GM19463 (cell line): ENCODE results near the gene FTMT.
"Not testable (repeated sequence)": the region's sequence is repeated elsewhere in the genome, so short reads cannot be mapped to it uniquely, and the experiment has no call there.

ENCODE experiments used
- ATAC-seq: cut with Tn5 transposase; IDR thresholded peaks from one replicate; pipeline ENCODE4 v1.9.1; 2021; ENCODE audit warnings: mild to moderate bottlenecking, moderate library complexity; ENCODE audit not compliant: unreplicated experiment

The FTMT gene

DNA sequence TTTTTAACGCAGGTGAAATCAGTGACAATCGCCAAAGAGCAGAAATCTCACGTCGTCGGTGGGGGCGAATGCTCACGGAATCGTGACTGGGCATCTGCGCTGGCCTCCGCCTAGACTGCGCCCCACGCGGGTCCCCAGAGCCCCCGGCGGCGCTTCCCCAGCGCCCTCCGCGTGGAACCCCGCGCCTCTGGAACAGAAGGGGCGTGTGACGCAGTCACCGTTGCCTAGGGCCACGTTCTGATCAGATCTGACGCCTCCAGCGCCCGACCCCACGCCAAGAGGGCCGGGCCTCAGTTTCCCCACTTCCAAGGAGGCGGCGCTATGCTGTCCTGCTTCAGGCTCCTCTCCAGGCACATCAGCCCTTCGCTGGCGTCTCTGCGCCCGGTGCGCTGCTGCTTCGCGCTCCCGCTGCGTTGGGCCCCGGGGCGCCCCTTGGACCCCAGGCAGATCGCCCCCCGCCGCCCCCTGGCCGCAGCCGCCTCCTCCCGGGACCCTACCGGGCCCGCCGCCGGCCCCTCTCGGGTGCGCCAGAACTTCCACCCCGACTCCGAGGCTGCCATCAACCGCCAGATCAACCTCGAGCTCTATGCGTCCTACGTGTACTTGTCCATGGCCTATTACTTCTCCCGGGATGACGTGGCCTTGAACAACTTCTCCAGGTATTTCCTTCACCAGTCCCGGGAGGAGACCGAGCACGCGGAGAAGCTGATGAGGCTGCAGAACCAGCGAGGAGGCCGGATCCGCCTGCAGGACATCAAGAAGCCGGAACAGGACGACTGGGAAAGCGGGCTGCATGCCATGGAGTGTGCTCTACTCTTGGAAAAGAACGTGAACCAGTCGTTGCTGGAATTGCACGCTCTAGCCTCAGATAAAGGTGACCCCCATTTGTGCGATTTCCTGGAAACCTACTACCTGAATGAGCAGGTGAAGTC, at the start of gene FTMT:
TSS of gene FTMT (plus strand) at position 240 of the 932 bp plus-strand sequence. CDS start at position 322, 82 bp downstream.
- no peak for ATAC-seq

DNA sequence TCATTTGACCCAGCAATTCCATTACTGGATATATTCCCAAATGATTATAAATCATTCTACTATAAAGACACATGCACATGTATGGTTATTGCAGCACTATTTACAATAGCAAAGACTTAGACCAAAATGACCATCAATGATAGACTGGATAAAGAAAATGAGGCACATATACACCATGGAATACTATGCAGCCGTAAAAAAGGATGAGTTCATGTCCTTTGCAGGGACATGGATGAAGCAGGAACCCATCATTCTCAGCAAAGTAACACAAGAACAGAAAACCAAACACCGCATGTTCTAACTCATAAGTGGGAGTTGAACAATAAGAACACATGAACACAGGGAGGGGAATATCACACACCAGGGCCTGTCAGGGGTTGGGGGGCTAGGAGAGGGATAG, 46.4 kb upstream of the FTMT start:
- ATAC-seq, result not testable (repeated sequence)

DNA sequence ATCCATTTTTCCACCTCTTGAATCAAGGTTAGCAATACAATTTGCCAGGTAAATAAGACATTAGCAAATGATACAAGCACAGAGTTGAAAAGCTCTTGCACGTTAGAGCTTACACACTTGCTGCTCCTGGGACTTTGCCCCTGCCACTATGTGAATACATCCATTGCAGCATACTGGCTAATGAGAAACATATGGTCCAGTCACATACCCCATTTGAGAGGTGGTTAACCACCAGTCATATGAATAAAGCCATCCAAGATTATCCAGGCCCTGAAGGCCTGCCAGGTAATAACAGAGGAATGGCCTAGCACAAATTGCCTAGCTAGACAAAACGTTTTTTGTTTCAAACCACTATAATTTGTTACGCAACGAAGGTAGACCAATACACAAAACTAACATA, 45.8 kb upstream of the FTMT start:
- ATAC-seq, result no peak

DNA sequence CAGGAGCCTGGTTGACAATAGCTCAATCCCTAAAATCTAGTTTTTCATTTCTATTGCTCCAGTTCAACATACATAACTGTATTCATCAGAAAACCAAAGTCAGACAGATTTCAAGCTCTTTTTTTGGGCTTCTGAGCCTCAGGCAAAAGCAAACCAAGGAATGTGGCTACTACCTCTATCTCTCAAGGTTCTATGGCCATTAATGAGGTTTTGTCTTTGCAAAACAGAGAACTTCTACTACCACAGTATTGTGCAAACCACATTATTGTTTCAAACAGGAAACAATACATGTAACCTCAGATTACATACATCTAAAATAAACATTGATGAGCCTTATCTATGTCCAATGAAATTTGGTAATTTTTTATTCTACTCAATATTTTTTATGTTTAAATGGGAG, 35.5 kb upstream of the FTMT start:
- no peak for ATAC-seq

DNA sequence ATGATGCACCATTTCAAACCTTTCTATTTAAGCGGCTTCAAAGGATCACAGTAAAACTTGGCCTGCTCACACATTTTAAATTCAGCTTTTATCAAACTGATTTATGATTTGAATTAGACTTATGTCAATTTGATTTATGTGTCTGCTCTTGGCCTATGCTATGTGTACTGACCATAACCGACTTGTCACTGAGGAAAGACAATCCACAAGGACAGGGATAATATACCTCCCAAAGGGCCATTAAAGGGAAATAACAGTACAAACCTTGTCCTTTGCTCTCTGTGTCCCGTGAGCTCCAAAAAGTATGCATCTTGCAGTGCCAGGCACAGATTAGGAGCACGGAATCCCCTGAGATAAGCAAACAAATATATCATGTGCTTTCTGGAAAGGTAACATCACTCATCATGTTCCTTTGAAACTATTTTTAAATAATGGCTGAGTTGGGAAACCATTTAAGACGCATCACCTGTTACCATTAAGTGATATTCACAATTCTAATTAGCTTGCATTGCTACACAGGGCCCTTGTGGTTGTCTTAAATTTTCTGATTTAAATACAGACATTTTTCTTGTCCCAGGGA, 31.9 kb upstream of the FTMT start:
- ATAC-seq, result no peak

DNA sequence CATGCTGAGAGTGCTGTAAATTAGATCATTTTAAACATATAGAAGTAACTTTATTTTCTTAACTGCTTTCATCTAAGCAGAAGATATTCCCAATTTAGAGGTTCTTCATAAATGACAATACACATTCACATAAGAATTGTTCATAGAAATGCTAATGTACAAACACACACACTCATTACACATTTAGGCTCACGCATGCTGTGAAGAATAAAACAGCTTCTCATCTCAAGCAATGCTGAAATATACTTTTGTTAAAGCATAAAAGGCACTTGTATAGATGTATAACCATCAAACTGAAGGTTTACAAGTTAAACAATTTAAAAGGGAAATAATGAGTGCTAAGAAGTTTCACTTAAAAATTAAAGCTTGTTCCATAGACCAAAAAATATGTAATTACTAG, 18.1 kb upstream of the FTMT start:
- ATAC-seq, result no peak

DNA sequence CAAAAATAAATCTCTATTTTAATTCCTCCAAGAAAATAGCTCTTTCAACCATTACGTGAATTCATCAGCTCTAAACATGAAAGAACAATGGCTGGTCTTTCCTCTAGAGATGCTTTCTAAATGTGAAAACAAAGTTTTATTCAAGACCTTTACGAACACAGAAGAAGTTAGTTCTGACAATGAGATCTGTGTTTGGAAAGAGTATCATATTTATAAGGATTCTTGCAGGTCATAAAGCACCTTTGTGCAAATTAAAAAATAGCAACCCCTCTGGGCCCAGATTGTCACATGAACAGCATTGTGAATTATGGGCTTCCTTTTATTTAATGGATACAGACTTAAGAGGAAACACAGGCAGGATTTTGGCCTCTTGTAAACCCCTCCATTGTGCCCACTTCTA, 17.7 kb upstream of the FTMT start:
- no peak for ATAC-seq

DNA sequence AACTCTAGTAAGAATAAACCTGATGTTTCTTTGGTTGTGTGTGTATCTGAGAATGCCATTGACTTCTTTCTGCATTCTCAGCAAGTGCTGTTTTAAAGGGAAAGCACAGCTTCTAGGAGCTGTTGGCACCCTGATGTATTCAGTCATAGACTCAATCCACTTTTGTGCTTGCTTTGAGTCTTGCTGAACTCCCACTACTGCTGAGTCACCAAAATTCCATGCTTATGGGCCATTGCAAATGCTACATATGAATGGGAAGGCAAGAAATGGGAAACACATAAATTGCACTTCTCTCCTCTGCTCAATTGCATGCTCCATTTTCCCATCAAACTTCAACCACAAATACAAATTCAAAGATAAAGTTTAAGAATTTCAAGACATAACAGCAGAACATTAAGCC, 9.8 kb upstream of the FTMT start:
- no peak for ATAC-seq

DNA sequence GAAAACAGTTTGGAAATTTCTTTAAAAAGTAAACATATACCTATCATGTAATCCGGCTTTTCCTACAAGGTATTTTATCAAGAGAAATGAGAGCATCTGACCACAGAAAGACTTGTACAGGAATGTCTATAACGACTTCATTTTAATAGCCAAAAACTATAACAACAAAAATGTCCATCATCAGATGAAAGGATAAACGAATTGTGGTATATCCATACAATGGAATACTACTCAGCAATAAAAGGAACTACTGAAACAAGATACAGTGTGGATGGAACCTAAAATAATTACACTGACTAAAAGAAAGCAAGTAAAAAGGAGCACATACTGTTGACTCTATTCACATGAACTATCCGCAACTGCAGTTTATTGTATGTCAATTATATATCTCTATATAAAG, 1.4 kb upstream of the FTMT start:
- no peak for ATAC-seq

DNA sequence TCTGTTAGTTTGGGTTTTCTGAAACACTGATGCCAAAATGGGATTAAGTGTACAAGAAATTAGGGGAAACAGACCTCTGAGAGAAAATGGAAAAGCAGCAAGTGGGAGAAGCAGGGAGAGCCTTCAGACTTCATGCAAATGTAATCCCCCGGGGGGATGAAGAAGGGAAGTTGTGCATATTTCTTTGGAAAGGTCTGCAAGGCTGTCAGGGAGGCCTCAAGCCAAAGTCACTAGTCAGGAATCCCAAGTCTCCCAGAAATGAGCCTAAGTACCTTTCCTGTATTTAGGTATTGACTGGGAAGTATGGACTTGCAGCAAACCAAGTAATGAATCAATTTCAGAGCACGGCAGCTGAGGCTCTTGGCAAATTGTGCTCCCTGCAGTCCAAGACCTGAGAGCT, 2.2 kb downstream of the FTMT start:
- ATAC-seq, result no peak

DNA sequence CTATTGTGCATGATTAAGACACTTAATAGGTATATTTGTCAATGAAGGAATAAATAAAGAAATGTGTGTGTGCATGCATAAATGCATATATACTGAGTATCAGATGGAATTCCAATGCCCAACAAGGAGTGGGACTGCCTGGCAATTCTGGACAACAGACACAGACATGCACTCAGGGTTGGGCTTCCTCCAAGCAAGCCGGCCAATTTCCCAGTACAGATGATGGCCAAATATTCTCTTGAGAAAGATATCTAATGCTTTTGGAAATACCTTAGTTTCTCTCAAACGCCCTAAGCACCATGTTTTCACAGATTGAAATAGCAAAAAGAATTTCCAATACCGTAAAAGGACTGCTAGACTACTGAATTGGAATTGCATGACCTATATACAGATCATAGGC, 11.1 kb downstream of the FTMT start:
- no peak for ATAC-seq

DNA sequence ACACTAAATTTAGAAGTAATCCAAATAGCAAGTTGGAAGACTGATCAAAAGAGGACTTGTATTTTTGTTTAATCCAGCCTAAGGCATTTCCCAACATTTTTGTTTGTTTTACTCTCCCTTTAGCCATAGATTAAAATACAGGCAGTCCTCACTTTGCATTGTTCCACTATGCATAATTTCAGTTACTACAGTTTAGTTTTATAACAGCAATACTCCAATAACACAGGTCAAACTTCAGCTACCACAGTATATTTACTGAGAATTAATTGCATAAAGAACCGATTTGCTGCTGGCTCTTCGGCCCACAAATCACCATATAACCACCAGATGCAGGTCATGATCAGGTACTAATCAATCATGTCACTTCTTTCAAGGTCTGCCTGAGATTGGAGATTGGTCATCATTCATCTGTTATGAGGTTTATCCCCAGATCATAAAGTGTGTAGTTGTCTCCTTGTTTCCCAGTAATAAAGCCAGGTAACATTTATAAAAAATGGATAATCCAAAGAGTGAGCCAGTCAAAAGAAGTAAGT, 12.1 kb downstream of the FTMT start:
- ATAC-seq, result no peak

DNA sequence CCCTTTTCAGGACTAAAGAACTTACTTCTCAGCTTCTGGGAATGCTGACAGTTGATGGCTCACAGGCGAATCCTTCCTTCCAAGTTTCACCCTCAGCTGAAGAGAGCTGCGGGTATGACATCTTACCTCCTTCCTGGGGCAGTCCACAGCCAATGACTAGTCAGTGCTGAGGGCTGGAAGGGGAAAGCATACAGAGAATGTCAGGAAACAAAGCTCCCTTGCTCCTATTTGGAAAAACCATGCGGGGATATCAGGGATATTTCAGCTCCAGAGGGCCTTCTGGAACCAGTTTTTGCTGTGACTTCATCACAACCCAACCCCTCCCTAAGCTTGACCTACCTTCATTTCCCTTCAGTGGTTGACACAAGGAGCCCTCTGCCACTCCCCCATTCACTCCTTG, 15.7 kb downstream of the FTMT start:
- ATAC-seq, result no peak

DNA sequence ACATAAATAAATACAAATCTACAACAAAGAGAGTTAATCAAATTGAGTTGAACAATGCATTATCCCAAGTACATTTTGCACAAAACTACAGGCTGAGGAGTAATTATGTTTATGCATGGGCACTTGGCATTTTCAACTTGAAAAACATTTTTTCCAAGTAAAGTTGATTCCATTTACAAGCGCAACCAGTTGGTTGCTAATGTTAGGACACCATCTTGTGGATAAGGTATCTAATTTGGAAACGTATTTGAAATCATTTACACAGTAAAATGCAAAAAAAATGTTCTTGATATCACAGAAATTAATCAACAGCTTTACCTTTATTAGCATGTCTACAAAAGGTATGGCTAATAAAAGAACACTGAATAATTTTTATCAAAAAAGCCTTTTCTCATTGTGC, 18.8 kb downstream of the FTMT start:
- no peak for ATAC-seq

DNA sequence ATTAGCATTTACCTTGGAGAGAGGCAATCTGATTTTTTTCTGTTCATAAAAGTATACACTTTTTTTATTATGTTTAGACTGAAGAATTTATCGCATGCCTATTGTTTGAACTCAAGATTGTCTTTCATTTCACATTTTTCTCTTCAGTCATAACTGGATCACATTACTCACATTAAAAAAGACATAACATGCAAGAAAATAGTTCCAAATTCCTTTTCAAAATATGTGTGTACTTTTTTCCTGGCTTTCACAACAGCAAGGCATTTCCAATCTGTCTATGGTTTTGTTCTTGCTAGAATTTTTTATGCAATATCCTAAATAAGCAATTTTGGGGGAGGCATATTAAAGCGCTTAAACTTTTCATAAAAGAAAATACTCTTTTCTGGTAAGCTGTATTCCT, 21.2 kb downstream of the FTMT start:
- ATAC-seq, result no peak

DNA sequence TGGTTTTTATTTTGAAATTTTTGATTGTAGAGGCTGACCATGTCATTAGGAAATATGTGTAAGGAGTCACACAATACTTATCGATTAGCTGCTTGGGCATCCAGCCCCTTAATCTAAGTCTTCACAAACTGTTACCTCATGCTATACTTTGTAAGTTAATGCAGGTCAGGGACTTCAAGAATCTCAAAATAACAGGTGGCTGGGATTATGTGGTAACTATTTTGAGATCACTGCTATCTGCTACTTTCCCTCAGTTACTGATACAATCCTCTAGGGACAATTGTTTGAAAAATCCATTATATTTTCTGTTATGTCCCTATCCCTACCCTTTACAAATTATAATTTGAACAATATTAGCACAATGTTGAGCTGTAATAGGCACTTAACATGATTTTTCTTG, 21.7 kb downstream of the FTMT start:
- ATAC-seq, result no peak

DNA sequence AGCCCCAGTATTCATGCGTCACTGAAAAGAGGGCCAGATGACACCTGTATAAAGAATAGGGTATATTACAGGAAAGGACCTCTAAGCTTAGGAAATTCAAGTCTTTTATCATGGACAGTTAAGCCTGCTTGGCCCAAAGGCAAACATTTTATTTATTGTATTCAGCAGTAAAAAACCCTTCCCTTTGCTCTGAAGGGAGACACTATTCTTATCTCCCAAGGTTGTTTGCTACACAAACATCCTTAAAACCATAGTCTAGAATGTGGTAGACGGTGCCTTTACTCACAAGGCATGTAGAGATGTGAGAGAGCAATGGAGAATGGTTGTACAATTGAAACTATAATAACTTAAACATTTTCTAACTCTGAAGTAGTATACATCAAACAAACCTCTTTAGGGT, 33.9 kb downstream of the FTMT start:
- ATAC-seq, result no peak

DNA sequence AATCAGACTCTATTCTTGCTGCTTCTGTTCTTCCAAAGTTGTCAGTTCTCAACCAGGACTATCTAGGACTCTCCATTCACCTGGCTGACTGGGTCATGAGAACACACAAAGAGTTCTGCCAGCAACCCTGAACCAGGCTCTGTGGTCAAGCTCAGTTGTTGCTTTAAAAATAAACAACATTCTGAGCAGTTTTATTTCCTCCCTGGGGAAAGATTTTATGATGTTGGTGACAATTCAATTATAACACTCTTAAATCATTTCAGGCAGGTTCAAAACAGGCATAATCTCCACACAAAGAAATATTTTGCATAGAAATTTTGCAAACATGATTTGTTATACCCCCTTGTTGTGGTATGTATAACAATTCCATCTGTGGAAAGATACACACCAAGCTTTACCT, 36.0 kb downstream of the FTMT start:
- ATAC-seq, result no peak

DNA sequence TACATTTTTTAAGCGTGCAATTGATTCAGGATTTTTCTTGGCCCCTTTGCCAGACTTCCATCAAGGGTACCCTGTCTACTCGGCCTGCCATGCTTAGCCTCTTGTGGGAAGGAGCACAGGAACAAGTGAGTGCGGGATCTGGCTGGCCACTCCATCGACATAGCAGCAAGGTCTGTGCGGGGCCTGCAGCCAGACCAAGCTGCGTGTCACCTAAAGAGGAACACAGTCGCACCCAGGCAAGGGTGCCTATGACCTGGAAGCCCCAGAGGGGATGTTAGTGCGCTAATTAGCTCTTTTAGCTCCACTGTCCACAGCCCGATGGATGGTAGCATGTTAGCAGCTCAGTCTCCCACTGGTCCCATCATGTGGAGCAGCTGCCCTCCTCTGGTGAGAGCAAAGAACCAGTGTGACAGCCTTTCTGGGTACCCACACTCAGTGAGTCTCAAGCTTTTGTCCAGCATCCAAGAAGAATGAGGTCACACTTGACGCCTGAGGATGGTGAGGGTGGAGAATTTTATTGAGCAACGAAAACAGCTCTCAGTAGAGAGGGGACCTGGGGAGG, 38.7 kb downstream of the FTMT start:
- ATAC-seq, result no peak

DNA sequence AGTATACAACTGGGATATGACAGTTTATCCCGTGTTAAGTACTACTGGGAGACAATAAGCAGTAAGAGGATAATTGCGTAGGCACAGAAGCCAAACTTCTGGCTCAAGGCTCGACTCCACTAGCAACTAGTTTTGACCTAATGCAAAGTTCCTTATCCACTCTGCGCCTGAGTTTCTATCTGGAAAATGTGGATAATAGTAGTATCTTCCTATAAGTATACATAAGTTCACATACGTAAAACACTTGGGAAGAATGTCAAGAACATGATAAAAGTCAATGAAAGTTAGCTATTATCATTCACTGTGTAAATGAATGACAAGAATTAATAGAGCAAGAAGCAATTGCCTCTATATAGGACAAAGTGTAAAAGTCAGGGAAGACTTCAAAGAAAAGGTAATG, 45.7 kb downstream of the FTMT start:
- ATAC-seq, result no peak

DNA sequence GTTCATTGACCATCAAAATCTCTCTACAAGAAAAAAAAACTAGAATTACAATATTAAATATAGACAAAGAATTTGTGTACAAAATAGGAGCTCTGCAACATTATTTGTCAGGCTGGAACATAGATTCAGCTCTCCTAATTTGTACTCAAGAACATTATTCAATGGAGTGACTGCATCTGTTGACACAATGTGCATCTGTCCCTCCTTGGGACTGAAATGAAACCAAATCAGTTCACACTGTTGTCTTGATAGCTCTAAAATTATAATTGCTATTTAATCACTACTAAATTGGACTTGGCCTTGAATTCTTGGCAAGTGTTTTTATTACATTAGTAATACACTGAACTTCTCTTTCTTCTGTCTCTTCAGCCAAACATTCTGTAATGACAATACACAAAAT, 47.7 kb downstream of the FTMT start:
- ATAC-seq, result no peak
